HepG2 (cell line): Measurements from ENCODE around the gene VEGFB. TPM values are rescaled to one million over a fixed set of nuclear protein-coding genes. Genes with fewer than 3 reads are reported as not detected.

Experiments
- CBFB ChIP-seq: sonication (generic); formaldehyde crosslinking; IDR thresholded peaks from 2 replicates; pipeline ENCODE4 v1.4.0; 2020; ENCODE audit warnings: missing genetic modification reagents
- CHD2 ChIP-seq: IDR thresholded peaks from 2 replicates; pipeline ENCODE4 v1.6.1; 2011; ENCODE audit warnings: low read depth, low read length, improper control_type of control experiment
- CREBL2 ChIP-seq: sonication (generic); formaldehyde crosslinking; IDR thresholded peaks from 2 replicates; pipeline ENCODE4 v1.8.1; 2023; ENCODE audit warnings: missing genetic modification reagents, mild to moderate bottlenecking, borderline replicate concordance
- CSRNP1 ChIP-seq: sonication (generic); formaldehyde crosslinking; IDR thresholded peaks from 2 replicates; pipeline ENCODE4 v1.8.1; 2023; ENCODE audit warnings: mild to moderate bottlenecking, missing genetic modification reagents
- DDIT3 ChIP-seq: sonication (generic); formaldehyde crosslinking; IDR thresholded peaks from 2 replicates; pipeline ENCODE4 v1.4.0; 2020; ENCODE audit warnings: mild to moderate bottlenecking, missing genetic modification reagents
- E2F2 ChIP-seq: sonication (generic); formaldehyde crosslinking; IDR thresholded peaks from 2 replicates; pipeline ENCODE4 v1.4.0; 2020; ENCODE audit warnings: missing genetic modification reagents, borderline replicate concordance
- MAFF ChIP-seq: IDR thresholded peaks from 2 replicates; pipeline ENCODE4 v1.6.1; 2011; ENCODE audit warnings: low read depth, low read length, improper control_type of control experiment
- MAFK ChIP-seq, 2 experiments: IDR thresholded peaks in 1 of 2; conservative IDR thresholded peaks in 1 of 2; 2 replicates each; pipeline ENCODE4 v1.6.1; 2011; ENCODE audit warnings: improper control_type of control experiment in 2 of 2, low read length in 2 of 2
- NCOA5 ChIP-seq: sonication (generic); formaldehyde crosslinking; IDR thresholded peaks from 2 replicates; pipeline ENCODE4 v1.4.0; 2020; ENCODE audit warnings: missing genetic modification reagents
- SMAD1 ChIP-seq: sonication (generic); formaldehyde crosslinking; IDR thresholded peaks from 2 replicates; pipeline ENCODE4 v1.4.0; 2020; ENCODE audit warnings: missing genetic modification reagents, low read depth, mild to moderate bottlenecking, borderline replicate concordance
- TCF12 ChIP-seq, 2 experiments: fragments of 450-650 bp in 1 of 2; sonication (generic) in 1 of 2; formaldehyde crosslinking in 1 of 2; IDR thresholded peaks; 2 replicates each; pipeline versions ENCODE4 v1.6.1 to v1.8.0; 2017 to 2022; ENCODE audit warnings: antibody characterized with exemption in 1 of 2, mild to moderate bottlenecking in 1 of 2, missing genetic modification reagents in 1 of 2, moderate library complexity in 1 of 2
- TERF1 ChIP-seq: sonication (generic); formaldehyde crosslinking; IDR thresholded peaks from 2 replicates; pipeline ENCODE4 v1.8.0; 2022; ENCODE audit warnings: mild to moderate bottlenecking, missing genetic modification reagents, moderate library complexity
- ZBTB25 ChIP-seq: IDR thresholded peaks from 2 replicates; pipeline ENCODE4 v1.6.1; 2018; ENCODE audit warnings: missing genetic modification reagents
- ZBTB43 ChIP-seq: sonication (generic); formaldehyde crosslinking; conservative IDR thresholded peaks from 2 replicates; pipeline ENCODE4 v1.4.0; 2020; ENCODE audit warnings: missing genetic modification reagents
- ZFAT ChIP-seq: sonication (generic); formaldehyde crosslinking; conservative IDR thresholded peaks from 2 replicates; pipeline ENCODE4 v1.8.1; 2023; ENCODE audit warnings: missing genetic modification reagents, inconsistent platforms
- ZNF274 ChIP-seq: sonication (generic); formaldehyde crosslinking; IDR thresholded peaks from 2 replicates; pipeline ENCODE4 v1.5.1; 2020; ENCODE audit warnings: mild to moderate bottlenecking, missing genetic modification reagents
- ZNF337 ChIP-seq: sonication (generic); formaldehyde crosslinking; IDR thresholded peaks from 2 replicates; pipeline ENCODE4 v1.5.1; 2020; ENCODE audit warnings: missing genetic modification reagents, low read depth, mild to moderate bottlenecking, borderline replicate concordance
- ZNF33B ChIP-seq: sonication (generic); formaldehyde crosslinking; IDR thresholded peaks from 2 replicates; pipeline ENCODE4 v1.5.1; 2020; ENCODE audit warnings: mild to moderate bottlenecking, missing genetic modification reagents
- ZNF468 ChIP-seq: sonication (generic); formaldehyde crosslinking; IDR thresholded peaks from 2 replicates; pipeline ENCODE4 v1.8.0; 2022; ENCODE audit warnings: mild to moderate bottlenecking, moderate library complexity, missing genetic modification reagents
- ZNF501 ChIP-seq: sonication (generic); formaldehyde crosslinking; IDR thresholded peaks from 2 replicates; pipeline ENCODE4 v1.5.1; 2020; ENCODE audit warnings: mild to moderate bottlenecking, moderate library complexity, missing genetic modification reagents
- ZNF589 ChIP-seq: sonication (generic); formaldehyde crosslinking; conservative IDR thresholded peaks from 2 replicates; pipeline ENCODE4 v1.8.0; 2022; ENCODE audit warnings: mild to moderate bottlenecking, moderate library complexity, missing genetic modification reagents
- ZNF780A ChIP-seq: sonication (generic); formaldehyde crosslinking; IDR thresholded peaks from 2 replicates; pipeline ENCODE4 v1.8.0; 2022; ENCODE audit warnings: mild to moderate bottlenecking, missing genetic modification reagents, moderate library complexity
- polyA plus RNA-seq, 8 experiments: library from polyadenylated mRNA; depleted of rRNA in 3 of 8; stranded (reverse) in 7 of 8; unstranded in 1 of 8; fragments of >200 nt; fragmentation: Illumina TruSeq in 4 of 8; extraction: Trizol in 4 of 8; gene quantifications; 2 replicates each; pipeline versions ENCODE4 v1.2.1 to v1.2.3, GENCODE V29; 2011 to 2016; ENCODE audit warnings: low read depth in 4 of 8, missing spikeins in 1 of 8, mixed read lengths in 1 of 8; ENCODE audit not compliant: insufficient read depth in 1 of 8
- total RNA-seq, 5 experiments: library from RNA; depleted of rRNA; stranded (reverse); fragments of >200 nt; fragmentation: Illumina TruSeq; extraction: Trizol; gene quantifications; 2 replicates each; pipeline ENCODE4 v1.2.3, GENCODE V29; 2016; ENCODE audit warnings: low read depth in 1 of 5

VEGFB gene
- total and polyA plus RNA-seq, 2 of the 13 experiments (the other 11 are each of a cell fraction or from before 2014, with no cell fraction given) = 9.0 to 11.3 TPM

- TF ChIP-seq TCF12 (IDR thresholded peaks at IDR 0.05) (no peak), TCF12 (CRISPR knock-in tag; IDR thresholded peaks at IDR 0.05) (no peak), ZBTB43 (CRISPR knock-in tag) (peak; percentile 63; the same call in 1 of the 2 replicates), ZNF780A (CRISPR knock-in tag) (no peak), CSRNP1 (CRISPR knock-in tag) (peak; percentile 26), ZNF337 (no peak), ZNF589 (no peak), CHD2 (no peak), TERF1 (CRISPR knock-in tag) (no peak), CREBL2 (CRISPR knock-in tag) (no peak), E2F2 (CRISPR knock-in tag) (no peak), MAFF (no peak), ZNF501 (CRISPR knock-in tag) (peak; percentile 76), CBFB (CRISPR knock-in tag) (no peak), ZNF468 (no peak), ZNF33B (CRISPR knock-in tag) (peak; percentile 40; the same call in 1 of the 2 replicates), SMAD1 (CRISPR knock-in tag) (0 out of 2 replicates have a peak, but pooled peaks have one; percentile 38), ZFAT (no peak), ZNF274 (CRISPR knock-in tag) (no peak), DDIT3 (CRISPR knock-in tag) (no peak), MAFK (conservative IDR thresholded peaks at IDR 0.05 in 1 of 2, IDR thresholded peaks at IDR 0.05 in 1 of 2; ENCODE audit: low read length in 2 of 2) (no peak), ZBTB25 (CRISPR knock-in tag) (peak; percentile 96), NCOA5 (no peak)
These were observed 6.3 kb downstream of the VEGFB start, which contains the start of gene FKBP2 (continued) for GRCh38 chr11:64240435-64241240.
